ENCODE results near the gene FLRT1.

DNA sequence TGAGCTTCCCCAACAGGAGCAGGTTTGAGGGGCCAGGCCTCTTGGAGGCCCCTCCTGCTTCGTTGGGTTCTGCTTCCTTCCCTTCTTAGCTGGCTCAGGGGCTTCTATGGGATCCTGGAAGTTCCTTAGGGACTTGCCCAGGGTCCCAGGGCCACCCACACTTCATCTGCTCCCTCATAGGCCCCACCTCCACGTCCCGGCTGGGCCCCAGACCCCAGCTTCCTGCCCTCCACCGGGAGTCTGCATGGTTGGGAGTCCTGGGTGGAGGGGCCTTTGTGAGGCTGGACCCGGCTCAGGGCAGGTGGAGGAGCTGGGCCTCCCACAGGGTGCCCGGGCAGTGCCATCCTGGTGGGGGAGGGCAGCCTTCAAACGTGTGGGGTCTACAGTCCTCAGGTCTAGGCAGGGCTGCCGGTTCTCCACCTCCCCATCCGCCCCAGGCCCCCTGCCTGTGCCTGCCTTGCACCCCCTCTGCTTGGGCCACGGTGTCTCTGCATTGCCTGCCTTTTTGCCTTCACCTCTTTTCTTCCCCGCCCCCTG lies 37.9 kb upstream of the FLRT1 start:
- no peak for TF ChIP-seq POLR2A (IDR thresholded peaks at IDR 0.05; ENCODE audit: low read depth, low read length)
- TF ChIP-seq POLR2AphosphoS5 (IDR thresholded peaks at IDR 0.05; ENCODE audit: low read depth, low read length), result no peak
- TF ChIP-seq TAF1 (IDR thresholded peaks at IDR 0.05; ENCODE audit: borderline replicate concordance, low read depth, low read length), result no peak
